Right lobe of liver (tissue), 6 donors: ENCODE measurements around the gene SLC1A3. TPM values are rescaled to one million over a fixed set of nuclear protein-coding genes. Genes with fewer than 3 reads are reported as not detected.
A peak's percentile ranks its signal among the peaks of the same experiment; 100 is the strongest.

Experiments used
- ATAC-seq, 4 donors: fragments of 200-7000 bp; cut with Tn5 transposase; one replicate each; pipeline ENCODE4 v1.9.1; 2020; ENCODE audit warnings: mild to moderate bottlenecking in 4 of 4, moderate library complexity in 4 of 4
- DNase-seq, 3 donors: peaks; one replicate each; pipeline ENCODE4 v3.0.0-alpha.2; 2020
- H3K27ac ChIP-seq, 3 donors: fragments of 200-600 bp; one replicate each; pipeline ENCODE4 v1.8.0; 2022
- H3K27me3 ChIP-seq, 2 donors: fragments of 200-600 bp; one replicate each; pipeline ENCODE4 v1.8.0; 2022
- H3K36me3 ChIP-seq, 4 donors: fragments of 200-600 bp; sonication (generic) in 1 of 4; one replicate each; pipeline versions ENCODE4 v1.5.1 to v1.8.0; 2017 to 2022; ENCODE audit warnings: control low read depth in 1 of 4
- H3K4me1 ChIP-seq, 4 donors: fragments of 200-600 bp; sonication (generic) in 1 of 4; one replicate each; pipeline versions ENCODE4 v1.5.1 to v1.8.0; 2017 to 2022; ENCODE audit warnings: control low read depth in 1 of 4
- H3K4me3 ChIP-seq, 3 donors: fragments of 200-600 bp; one replicate each; pipeline ENCODE4 v1.8.0; 2022
- H3K9me3 ChIP-seq, 4 donors: fragments of 200-600 bp; sonication (generic) in 1 of 4; one replicate each; pipeline versions ENCODE4 v1.5.1 to v1.8.0; 2017 to 2022; ENCODE audit warnings: control low read depth in 1 of 4
- CTCF ChIP-seq, 4 donors: fragments of 200-600 bp in 3 of 4; fragments of 450-650 bp in 1 of 4; IDR thresholded peaks; one replicate each; pipeline versions ENCODE4 v1.5.1 to v1.8.0; 2016 to 2022; ENCODE audit warnings: antibody characterized with exemption in 4 of 4, mild to moderate bottlenecking in 2 of 4
- POLR2A ChIP-seq: fragments of 450-650 bp; IDR thresholded peaks from one replicate; pipeline ENCODE4 v1.6.1; 2017; ENCODE audit warnings: antibody characterized with exemption, mild to moderate bottlenecking
- WGBS: methylation state at CpG from one replicate; pipeline ENCODE4 v1.1.6; 2018; ENCODE audit warnings: low coverage, low lambda C conversion rate; ENCODE audit not compliant: insufficient coverage; ENCODE audit errors: missing lambda C conversion rate; 5-methylcytosine and 5-hydroxymethylcytosine counted together
- intact Hi-C, 2 donors: fragments of 100-400 bp; cut with DNase I; formaldehyde crosslinking; loops; one replicate each; pipeline versions ENCODE4 v1.11.2 to v1.14.1; 2022
- total RNA-seq, 6 experiments: library from RNA; depleted of rRNA in 2 of 6; stranded (reverse); fragments of >200 nt in 2 of 6; fragmentation: NEBNext Ultra II Directional in 3 of 6; extraction: Animal tissue kit (Norgen Biotek cat#: 25700) in 3 of 6; gene quantifications; one replicate each; pipeline versions ENCODE4 v1.1.0 to v1.2.4, GENCODE V29; 2016 to 2023
- donor health status: DM: no; HTN: yes; CAD: no.
- donor health status: DM: no; HTN: no; CAD: no.
- donor health status: DM: no; HTN: no; CAD: no.
- donor health status: DM: no; HTN: yes; CAD: no.
- donor health status: DM: no; HTN: yes; CAD: no.

Gene SLC1A3
- total RNA-seq, 6 experiments from 2014 or later: 4.7 to 15.1 (median 6.1) TPM

DNA sequence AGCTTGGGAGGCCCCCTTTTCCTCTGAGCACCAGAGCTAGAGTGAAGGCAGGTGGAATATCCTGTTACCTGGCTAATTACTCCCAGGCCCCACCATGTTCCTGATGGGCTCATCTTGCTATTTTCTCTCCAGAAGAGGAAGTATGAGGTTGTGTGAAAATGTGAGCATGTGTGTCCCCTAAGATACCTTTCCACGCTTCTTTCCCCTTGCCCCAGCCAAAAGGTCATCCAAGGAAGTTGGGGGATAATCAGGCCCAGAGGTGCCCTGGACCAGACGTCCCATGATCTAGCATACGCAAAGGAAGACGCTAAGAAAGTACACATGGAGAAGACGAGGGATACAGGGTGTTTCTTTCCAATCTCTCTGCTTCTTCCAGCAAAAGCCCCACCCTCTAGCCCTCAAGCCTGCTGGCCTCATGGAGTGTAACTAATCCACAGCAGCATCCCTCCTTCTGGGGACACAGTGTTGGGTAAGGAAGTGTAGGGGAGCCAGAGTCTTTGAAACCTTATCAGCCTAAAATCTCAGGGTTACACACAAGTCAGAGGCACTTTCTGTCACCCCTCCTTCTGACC is 115.3 kb downstream of the SLC1A3 start:
- Histone ChIP-seq H3K36me3 (no peaks in the 10 kb centered on the region), H3K4me3 (no peak overlapping the region), H3K27me3 (no peaks in the 10 kb centered on the region), H3K27ac (no peak overlapping the region), H3K9me3 (no peaks in the 10 kb centered on the region), H3K4me1 (peaks cover 0 to 3% (median 0%) of the 10 kb centered on the region in 4 donors)
- TF ChIP-seq CTCF (IDR thresholded peaks at IDR 0.05) (no peak), POLR2A (no peak)
- DNase-seq (no peak), ATAC-seq (no peak)
- 84% methylated on average over 5 of the region's 5 CpGs for WGBS
- intact Hi-C loops: no loop called here

DNA sequence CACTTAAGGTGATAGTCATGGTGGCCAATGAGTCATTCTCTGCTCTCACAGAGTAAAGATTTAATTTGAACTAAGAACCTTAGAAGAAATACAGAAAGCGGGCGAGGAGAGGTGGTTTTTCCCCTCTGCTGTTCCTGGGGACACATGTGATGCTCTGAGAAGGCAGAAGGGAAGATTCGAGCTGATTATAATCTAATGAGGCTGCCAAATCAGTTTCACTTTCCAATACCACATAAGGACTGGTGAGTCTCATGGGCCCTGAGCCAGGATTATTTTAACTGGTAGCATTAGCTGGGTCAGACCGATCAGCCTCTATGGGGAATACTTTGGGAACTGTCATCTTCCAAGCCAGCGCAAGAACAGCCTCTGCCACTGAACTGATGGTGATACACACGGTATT is 116.5 kb downstream of the SLC1A3 start:
- H3K36me3 ChIP-seq: no peaks in the 10 kb centered on the region
- no peaks in the 10 kb centered on the region for H3K27me3 ChIP-seq
- ATAC-seq (peak in 1 of 4 donors; percentile 16), DNase-seq (no peak)
- H3K4me1 ChIP-seq: peaks cover 0 to 3% (median 0%) of the 10 kb centered on the region in 4 donors
- H3K4me3 ChIP-seq: no peak overlapping the region
- TF ChIP-seq POLR2A: no peak
- H3K9me3 ChIP-seq: no peaks in the 10 kb centered on the region
- 72% methylated on average over 6 of the region's 6 CpGs for WGBS
- H3K27ac ChIP-seq: no peak overlapping the region
- intact Hi-C loops: no loop called here

DNA sequence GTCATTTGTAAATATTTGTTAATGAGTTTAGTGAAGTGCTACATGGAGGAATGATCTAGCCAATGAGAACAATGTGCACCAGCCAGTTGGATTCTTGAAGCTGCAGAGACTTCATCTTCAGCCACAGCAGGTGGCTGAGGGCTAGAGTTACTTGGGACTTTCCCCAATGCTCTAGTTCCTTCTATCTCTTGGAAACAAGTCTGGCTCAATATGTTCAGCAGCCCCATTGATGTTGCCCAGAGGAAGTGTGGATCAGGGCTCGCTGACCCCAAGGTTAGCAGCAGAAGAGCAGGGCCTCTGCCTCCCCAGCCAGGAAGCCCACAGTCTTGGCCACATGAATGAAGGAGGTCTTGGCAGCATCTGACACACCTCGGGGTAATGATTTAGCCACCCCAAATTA is 117.5 kb downstream of the SLC1A3 start:
- TF ChIP-seq CTCF (IDR thresholded peaks at IDR 0.05) (no peak), POLR2A (no peak)
- DNase-seq: no peak
- H3K27me3 ChIP-seq: no peaks in the 10 kb centered on the region
- no peak overlapping the region for H3K4me3 ChIP-seq
- intact Hi-C loops: no loop called here
- no peak overlapping the region for H3K27ac ChIP-seq
- ATAC-seq: peak in 3 of 4 donors; percentile 16 to 53 (median 28)
- no peaks in the 10 kb centered on the region for H3K9me3 ChIP-seq
- H3K36me3 ChIP-seq: no peaks in the 10 kb centered on the region
- 83% methylated on average over 1 of the region's 2 CpGs for WGBS
- peaks cover 0 to 3% (median 0%) of the 10 kb centered on the region in 4 donors for H3K4me1 ChIP-seq

DNA sequence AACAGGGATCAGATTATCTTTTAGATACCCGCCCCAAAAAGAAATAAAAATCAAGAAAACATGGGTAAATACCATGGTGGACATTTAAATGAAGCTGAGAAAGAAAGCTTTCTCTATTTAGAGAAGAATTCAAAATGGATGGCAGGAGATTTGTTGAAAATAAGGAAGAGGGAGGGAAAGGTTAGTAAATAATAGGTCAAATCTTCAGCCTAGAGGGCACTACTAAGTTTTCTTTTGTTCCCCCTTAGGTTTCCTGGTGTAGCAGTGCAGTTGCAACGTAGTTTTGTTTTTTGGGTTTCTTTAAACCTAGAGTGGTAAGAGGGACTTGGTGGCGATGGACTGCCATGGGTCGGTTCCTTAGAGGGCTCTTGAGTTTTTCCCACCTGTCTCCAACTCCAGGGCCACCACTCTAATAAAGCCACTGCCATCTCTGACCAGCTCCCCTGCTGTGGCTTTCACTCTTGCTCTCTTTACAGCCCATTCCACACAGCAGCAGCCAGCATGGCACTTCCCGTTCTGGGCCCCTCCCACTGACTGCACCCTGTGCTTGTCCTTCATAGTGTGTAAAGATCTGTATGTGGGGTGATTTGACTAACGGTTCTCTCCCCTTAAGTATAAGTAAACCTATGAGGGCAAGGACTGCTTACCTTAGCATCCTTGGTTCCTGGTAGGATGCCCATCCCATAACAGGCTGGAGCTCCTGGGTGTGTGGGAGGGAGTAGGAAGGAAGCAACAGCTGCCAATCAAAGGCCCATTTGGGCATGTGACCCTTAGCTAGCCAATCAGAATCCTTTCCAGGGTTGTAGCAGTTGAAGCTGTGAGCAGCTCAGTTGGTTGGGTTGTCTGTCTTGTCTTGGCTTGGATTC is 118.3 kb downstream of the SLC1A3 start:
- intact Hi-C loops: no loop called here
- H3K4me3 ChIP-seq: no peak overlapping the region
- ATAC-seq: peak; percentile 61 to 83 (median 71)
- peak overlapping the region in 1 of 3 donors; percentile 10 for H3K27ac ChIP-seq
- H3K9me3 ChIP-seq: no peaks in the 10 kb centered on the region
- TF ChIP-seq CTCF (IDR thresholded peaks at IDR 0.05): no peak
- no peak for TF ChIP-seq POLR2A
- 68% methylated on average over 6 of the region's 6 CpGs for WGBS
- no peaks in the 10 kb centered on the region for H3K4me1 ChIP-seq
- H3K27me3 ChIP-seq: no peaks in the 10 kb centered on the region
- H3K36me3 ChIP-seq: no peaks in the 10 kb centered on the region
- peak; percentile 39 to 70 (median 51) for DNase-seq

DNA sequence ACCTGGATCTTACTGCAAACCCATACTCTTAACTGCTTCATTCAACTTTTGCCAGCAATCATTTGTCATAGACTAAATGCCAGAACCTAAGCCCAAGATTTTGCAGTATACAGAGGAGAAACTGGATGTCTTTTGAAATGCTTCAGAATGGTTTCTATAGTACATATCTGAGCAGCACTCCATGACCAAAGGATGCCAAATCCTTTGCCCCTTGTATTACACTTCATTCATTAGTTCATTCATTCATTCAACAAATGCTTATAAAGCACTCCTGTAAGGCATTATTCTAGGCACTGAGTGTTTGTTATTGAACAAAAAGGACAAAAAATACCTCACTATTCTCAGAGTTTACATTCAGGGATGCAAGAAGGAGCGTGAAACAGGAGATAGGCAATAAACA is 119.9 kb downstream of the SLC1A3 start:
- WGBS: 100% methylated on average over 1 of the region's 1 CpG
- Histone ChIP-seq H3K27ac (no peak overlapping the region), H3K36me3 (no peaks in the 10 kb centered on the region), H3K4me3 (no peak overlapping the region), H3K9me3 (no peaks in the 10 kb centered on the region), H3K27me3 (no peaks in the 10 kb centered on the region), H3K4me1 (no peaks in the 10 kb centered on the region)
- intact Hi-C loops: no loop called here
- TF ChIP-seq CTCF (IDR thresholded peaks at IDR 0.05) (no peak), POLR2A (no peak)
- DNase-seq (no peak), ATAC-seq (no peak)
